NCI-H446 (cell line): Measurements from ENCODE around the gene RPL14.
"Not testable (repeated sequence)": the region's sequence is repeated elsewhere in the genome, so short reads cannot be mapped to it uniquely, and the experiment has no call there.

ENCODE experiments used
- DNase-seq, 2 experiments: peaks; one replicate each; lab custom pipeline; 2025; lab: John Stamatoyannopoulos, UW

Gene RPL14

GRCh38 chr3:40456940-40457823, at the start of gene RPL14:
RPL14 (plus strand) TSS chr3:40457339; CDS start chr3:40457472, 133 bp downstream.
- peak; percentile 80 to 93 for DNase-seq

GRCh38 chr3:40407611-40408010, 49.5 kb upstream of the RPL14 start:
- no peak for DNase-seq

- no peak for DNase-seq
Measured at GRCh38 chr3:40414270-40414669, 42.9 kb upstream of the RPL14 start.

GRCh38 chr3:40417845-40418543, 39.1 kb upstream of the RPL14 start:
- no peak for DNase-seq

- no peak for DNase-seq
Measured at GRCh38 chr3:40422861-40423260, 34.3 kb upstream of the RPL14 start.

GRCh38 chr3:40427045-40427669, 30.0 kb upstream of the RPL14 start:
- no peak for DNase-seq

GRCh38 chr3:40432793-40433192, 24.3 kb upstream of the RPL14 start:
- DNase-seq = no peak

- no peak for DNase-seq
Measured at GRCh38 chr3:40437889-40438288, 19.2 kb upstream of the RPL14 start.

- no peak for DNase-seq
Measured at GRCh38 chr3:40445062-40445461, 12.1 kb upstream of the RPL14 start.

GRCh38 chr3:40445880-40446279, 11.3 kb upstream of the RPL14 start:
- no peak for DNase-seq

- no peak for DNase-seq
Measured at GRCh38 chr3:40450438-40450837, 6.7 kb upstream of the RPL14 start.

GRCh38 chr3:40451551-40451950, 5.6 kb upstream of the RPL14 start:
- DNase-seq = no peak

- DNase-seq = no peak
Measured at GRCh38 chr3:40452057-40452456, 5.1 kb upstream of the RPL14 start.

- DNase-seq = no peak
Measured at GRCh38 chr3:40452562-40452875, 4.6 kb upstream of the RPL14 start.

- DNase-seq = peak; percentile 90 to 95
Measured at GRCh38 chr3:40452876-40453730, 4.0 kb upstream of the RPL14 start.

- DNase-seq = no peak
Measured at GRCh38 chr3:40453933-40454332, 3.2 kb upstream of the RPL14 start.

GRCh38 chr3:40455328-40455727, 1.8 kb upstream of the RPL14 start:
- DNase-seq = no peak

GRCh38 chr3:40456279-40456939, 730 bp upstream of the RPL14 start:
- no peak for DNase-seq

GRCh38 chr3:40458473-40458872, 1.3 kb downstream of the RPL14 start:
- DNase-seq = no peak

- not testable (repeated sequence) for DNase-seq
Measured at GRCh38 chr3:40460481-40460880, 3.3 kb downstream of the RPL14 start.

GRCh38 chr3:40461161-40461560, 4.0 kb downstream of the RPL14 start:
- DNase-seq = no peak
